HG02885 (cell line): ENCODE results near the gene TBC1D8.
"Not testable (repeated sequence)": the region's sequence is repeated elsewhere in the genome, so short reads cannot be mapped to it uniquely, and the experiment has no call there.

ENCODE experiments used
- ATAC-seq: cut with Tn5 transposase; IDR thresholded peaks from one replicate; pipeline ENCODE4 v1.9.1; 2021; ENCODE audit warnings: mild to moderate bottlenecking; ENCODE audit not compliant: unreplicated experiment, poor library complexity

Gene TBC1D8

DNA sequence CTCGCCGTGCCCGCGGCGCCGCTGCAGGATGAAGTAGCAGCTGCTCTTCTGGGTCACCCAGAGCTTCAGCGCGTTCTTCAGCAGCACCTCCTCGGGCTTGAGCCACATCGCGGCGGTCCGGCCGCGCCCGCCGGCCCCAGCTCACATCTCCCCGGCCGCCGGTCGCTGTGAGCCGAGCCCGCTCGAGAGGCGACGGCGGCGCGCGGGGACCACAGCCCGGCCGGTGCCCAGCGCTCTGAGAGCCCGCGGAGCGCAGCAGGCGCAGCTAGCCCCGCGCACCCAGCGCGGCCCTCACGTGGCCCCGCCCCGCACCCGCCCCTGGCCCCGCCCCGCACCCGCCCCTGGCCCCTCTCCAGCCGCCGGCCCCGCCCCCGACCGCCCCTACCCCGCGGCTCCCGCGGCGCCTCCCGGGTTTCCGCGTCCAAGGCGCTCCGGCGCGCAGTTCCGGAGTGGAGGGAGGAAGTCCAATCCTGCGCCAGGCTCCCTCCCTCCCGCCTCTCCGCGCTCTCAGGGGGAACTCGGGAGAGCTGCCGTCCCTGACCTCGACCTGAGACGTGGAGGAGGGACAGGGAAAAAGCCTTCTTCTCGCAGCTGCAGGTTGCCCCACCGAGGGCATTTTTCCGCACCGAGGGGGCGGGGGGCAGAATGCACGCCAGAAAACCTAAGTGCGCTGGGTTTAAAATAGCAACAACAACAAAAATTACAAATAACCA, at the start of gene TBC1D8:
TBC1D8 (minus strand) TSS at position 237 of the 713 bp plus-strand sequence; CDS start at position 108, 129 bp downstream.
- ATAC-seq = peak; percentile 83

- ATAC-seq = no peak
Observed at GRCh38 chr2:101200676-101201075, 49.5 kb upstream of the TBC1D8 start.

DNA sequence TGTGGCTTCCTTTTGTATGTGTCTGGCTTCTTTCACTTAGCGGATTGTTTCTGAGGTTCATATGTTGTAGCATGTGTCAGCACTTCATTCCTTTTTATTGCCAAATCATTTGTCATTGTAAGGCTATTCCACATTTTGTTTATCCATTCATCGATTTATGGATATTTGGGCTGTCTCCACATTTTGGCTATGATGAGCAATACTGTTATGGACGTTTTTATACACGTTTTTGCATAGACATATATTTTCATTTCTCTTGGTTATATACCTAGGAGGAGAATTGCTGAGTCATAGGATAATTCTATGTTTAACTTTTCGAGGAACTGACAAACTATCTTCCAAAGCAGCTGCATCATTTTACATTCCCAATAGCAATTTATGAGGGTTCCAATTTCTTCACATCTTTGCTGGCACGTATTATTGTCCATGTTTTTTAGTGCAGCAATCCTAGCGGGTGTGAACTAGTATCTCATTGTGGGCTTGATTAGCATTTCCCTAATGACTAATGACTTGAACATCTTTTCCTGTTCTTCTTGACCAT, 48.1 kb upstream of the TBC1D8 start:
- no peak for ATAC-seq

DNA sequence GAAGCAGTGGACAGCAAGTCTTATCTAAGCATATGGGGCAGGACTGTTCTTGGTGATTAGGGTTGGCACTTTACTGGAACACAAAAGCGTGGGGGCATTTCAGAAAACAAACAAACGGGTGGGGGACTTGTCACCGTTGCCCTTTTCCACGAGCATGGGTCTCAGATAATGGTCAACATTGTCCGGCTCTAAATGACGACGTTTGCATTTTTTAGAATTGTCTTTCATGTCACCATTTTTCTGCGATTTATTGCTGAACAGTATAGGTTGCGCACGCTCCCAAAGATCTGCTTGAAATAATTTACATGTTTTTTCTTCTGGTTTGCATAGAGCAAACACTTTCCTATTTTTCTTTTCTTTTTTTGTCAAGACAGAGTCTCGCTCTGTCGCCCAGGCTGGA, 46.6 kb upstream of the TBC1D8 start:
- no peak for ATAC-seq

DNA sequence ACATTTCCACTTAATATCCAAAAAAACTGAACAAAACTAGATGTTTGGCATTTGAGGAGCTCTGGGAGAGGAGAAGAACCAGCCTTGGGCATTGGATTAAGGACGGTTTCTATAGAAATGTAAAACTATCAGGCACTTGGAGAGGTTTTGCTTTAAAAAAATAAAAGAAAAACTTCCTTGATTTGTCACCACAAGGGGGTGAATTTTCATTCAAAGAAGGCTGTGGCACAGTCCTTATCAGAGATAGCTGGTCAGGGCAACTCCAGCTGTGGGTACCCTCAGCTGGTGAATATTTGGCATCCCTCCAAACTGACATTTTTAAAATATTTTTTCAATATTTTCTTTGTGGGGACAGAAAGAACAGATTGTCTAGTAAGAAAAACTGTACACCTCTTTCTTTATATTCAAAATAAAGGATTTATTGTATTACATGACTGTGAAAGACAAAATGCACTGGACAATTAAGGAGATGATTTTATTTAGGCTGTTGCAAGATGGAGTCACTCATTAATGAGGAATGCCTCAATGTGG, 46.1 kb upstream of the TBC1D8 start:
- no peak for ATAC-seq

- no peak for ATAC-seq
Observed at GRCh38 chr2:101195871-101196661, 44.9 kb upstream of the TBC1D8 start.

- ATAC-seq = no peak
Observed at GRCh38 chr2:101193033-101193626, 41.9 kb upstream of the TBC1D8 start.

DNA sequence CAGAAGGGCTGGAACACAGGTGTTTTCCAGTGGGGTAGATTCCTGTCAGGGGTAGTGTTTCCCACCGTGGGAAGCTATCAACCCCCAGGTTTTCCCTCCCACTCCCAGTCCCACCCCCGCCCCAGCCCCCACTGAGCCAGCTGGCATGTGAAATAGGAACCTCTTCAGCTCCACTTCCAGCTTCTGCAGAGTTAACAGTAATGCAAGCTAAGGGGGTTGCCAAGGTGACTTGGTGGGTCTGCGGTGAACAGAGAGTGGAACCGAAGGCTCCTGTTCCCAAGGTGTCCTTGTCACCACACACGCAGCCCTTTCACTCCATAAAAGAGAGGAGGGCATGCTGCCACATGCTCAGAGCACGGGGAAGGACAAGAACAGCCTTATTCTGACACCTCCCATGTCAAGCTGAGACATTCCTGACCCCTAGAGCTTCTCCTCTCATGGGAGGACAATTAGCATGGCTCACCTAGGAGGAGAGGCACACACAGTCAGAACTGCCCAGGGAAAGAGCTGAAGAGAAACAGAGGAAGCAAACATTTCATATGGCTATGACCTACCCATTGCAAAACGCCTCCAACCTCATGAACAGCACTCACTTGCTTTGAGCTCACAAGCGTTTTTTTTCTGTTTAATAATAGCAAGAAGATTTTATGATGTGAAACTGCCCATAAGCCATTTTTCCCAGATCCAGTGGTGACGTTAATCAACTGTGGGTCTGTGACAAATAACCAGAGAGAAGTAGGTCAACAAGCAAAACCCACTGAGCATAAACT, 39.8 kb upstream of the TBC1D8 start:
- no peak for ATAC-seq

GRCh38 chr2:101188683-101189405, 37.7 kb upstream of the TBC1D8 start:
- ATAC-seq = no peak

- no peak for ATAC-seq
Observed at GRCh38 chr2:101187131-101187530, 35.9 kb upstream of the TBC1D8 start.

DNA sequence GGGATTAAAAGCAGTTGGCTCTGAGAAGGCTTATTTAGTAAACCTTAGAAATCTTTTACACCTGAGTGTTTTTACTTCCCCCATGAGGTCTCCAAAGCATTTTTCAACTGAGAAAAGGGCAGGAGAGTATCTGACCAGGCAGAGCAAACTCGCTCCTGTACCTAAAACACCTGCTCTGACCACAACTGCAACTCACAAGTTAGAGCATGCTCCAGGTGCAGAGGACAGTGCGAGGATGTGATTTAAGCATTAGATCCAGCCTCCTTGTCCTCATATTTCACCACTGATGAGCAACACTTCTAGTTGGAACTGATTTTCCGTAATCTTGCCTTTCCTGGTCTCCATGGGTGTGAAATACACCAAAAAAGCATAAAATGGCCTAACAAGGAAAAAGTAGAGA, 34.5 kb upstream of the TBC1D8 start:
- no peak for ATAC-seq

DNA sequence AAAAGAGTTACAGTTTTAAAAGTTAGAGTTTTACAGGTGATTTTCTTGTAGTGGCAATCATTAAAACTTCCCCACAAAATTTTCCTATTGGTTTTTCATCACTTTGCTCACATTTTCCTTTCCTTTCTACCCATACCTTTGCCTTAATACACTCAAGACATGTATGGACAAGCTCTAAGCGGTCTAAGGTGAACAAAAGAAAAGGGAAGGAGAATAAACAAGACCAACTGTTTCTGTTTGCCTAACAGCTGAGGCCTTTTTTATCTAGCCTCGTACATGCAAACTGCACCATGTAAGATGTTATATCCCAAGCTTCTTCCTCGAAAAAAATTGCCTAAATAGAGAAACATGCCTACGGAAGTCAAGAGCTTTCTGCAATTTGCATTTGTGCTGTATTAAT, 33.9 kb upstream of the TBC1D8 start:
- ATAC-seq = no peak

- no peak for ATAC-seq
Observed at GRCh38 chr2:101179982-101180381, 28.8 kb upstream of the TBC1D8 start.

GRCh38 chr2:101176803-101177202, 25.6 kb upstream of the TBC1D8 start:
- no peak for ATAC-seq

DNA sequence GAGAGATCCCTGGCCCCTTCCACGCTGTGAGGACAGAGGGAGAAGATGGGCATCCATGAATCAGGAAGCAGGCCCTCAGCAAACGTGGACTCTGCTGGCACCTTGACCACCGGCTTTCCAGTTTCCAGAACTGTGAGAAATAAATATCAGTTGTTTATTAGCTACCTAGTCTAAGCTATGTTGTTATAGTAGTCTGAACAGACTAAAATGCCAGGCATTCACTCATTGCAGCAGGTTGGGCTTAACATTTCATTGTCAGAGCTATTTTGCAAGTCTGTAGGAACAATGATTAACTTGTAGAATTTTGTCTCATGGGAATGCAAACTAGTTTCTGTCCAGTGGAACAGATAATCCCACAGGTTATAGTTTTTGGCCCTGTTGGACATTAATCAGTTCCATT, 24.8 kb upstream of the TBC1D8 start:
- no peak for ATAC-seq

GRCh38 chr2:101173707-101174295, 22.6 kb upstream of the TBC1D8 start:
- no peak for ATAC-seq

DNA sequence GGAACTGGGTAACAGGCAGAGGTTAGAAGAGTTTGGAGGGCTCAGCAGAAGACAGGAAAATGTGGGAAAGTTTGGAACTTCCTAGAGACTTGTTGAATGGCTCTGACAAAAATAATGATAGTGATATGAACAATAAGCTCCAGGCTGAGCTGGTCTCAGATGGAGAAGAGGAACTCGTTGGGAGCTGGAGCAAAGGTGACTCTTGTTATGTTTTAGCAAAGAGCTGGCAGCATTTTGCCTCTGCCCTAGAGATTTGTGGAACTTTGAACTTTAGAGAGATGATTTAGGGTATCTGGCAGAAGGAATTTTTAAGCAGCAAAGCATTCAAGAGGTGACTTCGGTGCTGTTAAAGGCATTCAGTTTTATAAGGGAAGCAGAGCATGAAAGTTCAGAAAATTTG, 18.6 kb upstream of the TBC1D8 start:
- not testable (repeated sequence) for ATAC-seq

DNA sequence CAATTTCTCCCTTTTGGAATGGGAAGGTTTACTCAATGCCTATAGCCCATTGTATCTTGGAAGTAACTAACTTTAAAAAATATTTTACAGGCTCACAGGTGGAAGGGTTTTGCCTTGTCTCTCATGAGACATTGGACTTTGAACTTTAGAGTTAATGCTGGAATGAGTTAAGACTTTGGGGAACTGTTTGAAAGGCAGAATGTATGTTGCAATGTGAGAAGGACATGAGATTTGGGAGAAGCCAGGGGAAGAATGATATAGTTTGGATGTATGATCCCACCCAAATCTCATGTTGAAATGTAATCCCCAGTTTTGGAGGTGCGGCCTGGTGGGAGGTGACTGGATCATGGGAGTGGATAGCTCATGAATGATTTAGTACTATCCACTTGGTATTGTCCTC, 17.5 kb upstream of the TBC1D8 start:
- ATAC-seq = no peak

DNA sequence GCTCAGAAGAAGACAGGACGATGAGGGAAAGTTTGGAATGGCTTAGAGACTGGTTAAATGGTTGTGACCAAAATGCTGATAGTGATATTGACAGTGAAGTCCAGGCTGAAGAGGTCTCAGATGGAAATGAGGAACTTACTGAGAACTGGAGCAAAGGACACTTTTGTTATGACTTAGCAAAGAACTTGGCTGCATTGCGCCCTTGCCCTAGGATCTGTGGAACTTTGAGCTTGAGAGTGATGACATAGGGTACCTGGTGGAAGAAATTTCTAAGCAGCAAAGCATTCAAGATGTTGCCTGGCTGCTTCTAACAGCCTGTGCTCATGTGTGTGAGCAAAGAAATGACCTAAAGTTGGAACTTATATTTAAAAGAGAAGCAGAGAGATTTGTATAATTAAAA, 16.4 kb upstream of the TBC1D8 start:
- not testable (repeated sequence) for ATAC-seq
